GM12872 (cell line): ENCODE measurements around the gene CDO1.

ENCODE experiments used
- TF ChIP-seq, protein P1 (sequence below): IDR thresholded peaks from 3 replicates; pipeline ENCODE4 v1.5.1; 2011; ENCODE audit warnings: low read depth, mild to moderate bottlenecking, low read length, moderate library complexity; ENCODE audit not compliant: insufficient read depth

Gene CDO1

DNA sequence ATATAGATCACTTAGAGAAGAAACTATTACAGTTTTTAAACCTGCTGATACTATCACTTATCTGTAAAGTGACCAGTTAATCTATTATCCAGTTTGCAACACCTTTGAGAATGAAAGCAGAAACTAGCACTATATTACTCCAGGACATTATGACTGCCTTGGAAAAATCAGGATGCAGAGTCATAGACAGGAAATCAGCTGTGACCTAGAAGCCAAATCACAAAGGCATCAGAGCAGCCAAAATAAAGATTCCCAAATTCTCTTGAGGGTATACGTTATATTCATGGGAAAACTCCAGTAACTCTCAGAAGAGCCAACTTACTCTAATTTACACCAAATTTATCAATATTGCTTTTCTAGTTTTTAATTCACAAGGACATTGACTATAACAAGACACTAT lies 49.9 kb downstream of the CDO1 start:
- TF ChIP-seq, protein P1, sequence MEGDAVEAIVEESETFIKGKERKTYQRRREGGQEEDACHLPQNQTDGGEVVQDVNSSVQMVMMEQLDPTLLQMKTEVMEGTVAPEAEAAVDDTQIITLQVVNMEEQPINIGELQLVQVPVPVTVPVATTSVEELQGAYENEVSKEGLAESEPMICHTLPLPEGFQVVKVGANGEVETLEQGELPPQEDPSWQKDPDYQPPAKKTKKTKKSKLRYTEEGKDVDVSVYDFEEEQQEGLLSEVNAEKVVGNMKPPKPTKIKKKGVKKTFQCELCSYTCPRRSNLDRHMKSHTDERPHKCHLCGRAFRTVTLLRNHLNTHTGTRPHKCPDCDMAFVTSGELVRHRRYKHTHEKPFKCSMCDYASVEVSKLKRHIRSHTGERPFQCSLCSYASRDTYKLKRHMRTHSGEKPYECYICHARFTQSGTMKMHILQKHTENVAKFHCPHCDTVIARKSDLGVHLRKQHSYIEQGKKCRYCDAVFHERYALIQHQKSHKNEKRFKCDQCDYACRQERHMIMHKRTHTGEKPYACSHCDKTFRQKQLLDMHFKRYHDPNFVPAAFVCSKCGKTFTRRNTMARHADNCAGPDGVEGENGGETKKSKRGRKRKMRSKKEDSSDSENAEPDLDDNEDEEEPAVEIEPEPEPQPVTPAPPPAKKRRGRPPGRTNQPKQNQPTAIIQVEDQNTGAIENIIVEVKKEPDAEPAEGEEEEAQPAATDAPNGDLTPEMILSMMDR = no peak

DNA sequence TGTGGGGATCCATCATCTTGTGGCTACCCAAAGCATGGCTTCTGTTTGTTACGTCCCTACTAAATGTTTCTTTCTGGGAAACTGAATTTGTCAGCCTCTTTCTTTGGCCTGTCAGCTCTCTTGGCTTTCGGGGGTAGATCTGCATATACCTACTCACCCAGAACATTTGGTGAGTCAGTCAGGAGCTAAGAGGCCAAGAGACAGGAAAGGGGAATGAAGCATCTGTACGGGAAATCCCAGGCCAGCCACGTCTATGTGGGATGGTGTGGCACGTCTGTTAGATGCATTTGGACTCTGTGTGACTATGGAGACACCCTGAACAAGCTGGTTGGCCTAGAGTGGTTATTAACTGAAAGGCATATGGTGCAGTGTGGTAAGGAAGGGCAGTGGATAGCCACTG lies 58.1 kb downstream of the CDO1 start:
- TF ChIP-seq, protein P1 = no peak

DNA sequence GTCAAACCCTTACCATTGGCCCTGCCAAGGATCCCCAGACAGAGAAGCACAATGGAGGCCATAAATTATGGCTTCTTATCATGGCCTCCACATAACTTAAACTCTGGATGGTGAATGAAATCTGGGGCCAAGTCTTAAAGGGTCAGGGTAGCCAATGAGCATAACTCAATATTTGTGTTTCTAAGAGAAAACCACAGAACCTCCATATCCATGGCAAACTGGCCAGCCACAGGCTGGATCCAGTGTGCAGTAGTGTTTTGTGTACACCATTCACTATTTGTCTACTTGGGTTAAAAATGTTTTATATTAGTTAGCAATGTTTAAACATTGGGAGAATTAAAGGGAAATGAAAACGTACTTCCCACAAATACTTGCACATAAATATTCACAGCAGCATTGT lies 60.8 kb downstream of the CDO1 start:
- TF ChIP-seq, protein P1 = no peak
